CD4-positive, alpha-beta T cell treated with Interleukin-15 for 1 hour (primary cell): ENCODE data around the gene HOXA10.
A peak's percentile ranks its signal among the peaks of the same experiment; 100 is the strongest.

Experiments used
- DNase-seq: peaks from one replicate; pipeline ENCODE4 v3.0.0-alpha.2; 2020

Gene HOXA10

GRCh38 chr7:27154901-27155815 is 19.0 kb downstream of the HOXA10 start:
- no peak for DNase-seq

- no peak for DNase-seq
Measured at GRCh38 chr7:27154369-27154768, 19.8 kb downstream of the HOXA10 start.

GRCh38 chr7:27153526-27153925 is 20.6 kb downstream of the HOXA10 start:
- no peak for DNase-seq

- DNase-seq, result peak; percentile 7
Measured at GRCh38 chr7:27152816-27153442, 21.2 kb downstream of the HOXA10 start.

- no peak for DNase-seq
Measured at GRCh38 chr7:27151931-27152815, 21.9 kb downstream of the HOXA10 start, which contains the start of gene HOXA3. Gene HOXA3 (minus strand): TSS chr7:27152583. CDS start chr7:27110640, 41,943 bp downstream.

GRCh38 chr7:27151341-27151930 is 22.7 kb downstream of the HOXA10 start:
- no peak for DNase-seq

- peak; percentile 66 for DNase-seq
Measured at GRCh38 chr7:27150568-27151340, 23.4 kb downstream of the HOXA10 start.

- DNase-seq, result no peak
Measured at GRCh38 chr7:27149842-27150567, 24.1 kb downstream of the HOXA10 start.

- DNase-seq, result no peak
Measured at GRCh38 chr7:27148756-27149641, 25.1 kb downstream of the HOXA10 start.

- no peak for DNase-seq
Measured at GRCh38 chr7:27148031-27148755, 25.9 kb downstream of the HOXA10 start.

GRCh38 chr7:27147199-27148030 is 26.7 kb downstream of the HOXA10 start, which contains the start of gene HOXA6:
Gene HOXA6 (minus strand): TSS chr7:27147774. CDS start chr7:27147749, 25 bp downstream.
- no peak for DNase-seq

GRCh38 chr7:27146491-27147198 is 27.5 kb downstream of the HOXA10 start:
- no peak for DNase-seq

- no peak for DNase-seq
Measured at GRCh38 chr7:27145914-27146412, 28.2 kb downstream of the HOXA10 start.

GRCh38 chr7:27145165-27145913 is 28.8 kb downstream of the HOXA10 start:
- DNase-seq, result no peak

GRCh38 chr7:27144781-27145164 is 29.3 kb downstream of the HOXA10 start:
- DNase-seq, result no peak

GRCh38 chr7:27143950-27144780 is 30.0 kb downstream of the HOXA10 start:
- DNase-seq, result no peak
